IMR-90 (cell line): ENCODE data around the gene RARS2. TPM values are rescaled to one million over a fixed set of nuclear protein-coding genes. Genes with fewer than 3 reads are reported as not detected.

Experiments
- ATAC-seq: fragments of 200-7000 bp; cut with Tn5 transposase; 2 replicates; pipeline ENCODE4 v1.9.1; 2020; ENCODE audit warnings: low read depth, mild to moderate bottlenecking, moderate library complexity
- BruUV-seq: library from RNA; stranded (reverse); fragments of 400-500 nt; replicated peaks from 2 replicates; lab custom pipeline; 2021; lab: Mats Ljungman, UMichigan
- CTCF ChIA-PET: fragments of 300-600 bp; formaldehyde crosslinking; extraction: SDS; loops from one replicate; lab custom pipeline; 2021; ENCODE audit warnings: antibody characterized with exemption; lab: Yijun Ruan, JAX
- POLR2A ChIA-PET: fragments of 300-600 bp; sonication (Branson Sonifier 250); formaldehyde crosslinking; loops from one replicate; lab custom pipeline; 2022; ENCODE audit warnings: antibody characterized with exemption; ENCODE audit not compliant: unreplicated experiment; lab: Charles Lee
- DNase-seq: peaks from one replicate; pipeline ENCODE4 v3.0.0; 2013
- H2AFZ ChIP-seq: replicated peaks from 2 replicates; pipeline ENCODE3; 2013; ENCODE audit warnings: low read length, mild to moderate bottlenecking; ENCODE audit not compliant: poor library complexity
- H2AK5ac ChIP-seq: 2 replicates; pipeline ENCODE4 v1.6.1; 2013; ENCODE audit warnings: low read depth, low read length, inconsistent platforms
- H2AK9ac ChIP-seq: replicated peaks from 2 replicates; pipeline ENCODE3; 2013; ENCODE audit warnings: mild to moderate bottlenecking, low read depth, low read length, moderate library complexity; ENCODE audit not compliant: poor library complexity
- H2BK120ac ChIP-seq: 2 replicates; pipeline ENCODE4 v1.6.1; 2013; ENCODE audit warnings: low read depth, low read length, inconsistent platforms
- H2BK15ac ChIP-seq: 3 replicates; pipeline ENCODE4 v1.6.1; 2013; ENCODE audit warnings: low read depth, low read length, inconsistent platforms
- H2BK20ac ChIP-seq: 2 replicates; pipeline ENCODE4 v1.6.1; 2013; ENCODE audit warnings: low read depth, mild to moderate bottlenecking, inconsistent platforms, low read length, moderate library complexity
- H2BK5ac ChIP-seq: 2 replicates; pipeline ENCODE4 v1.6.1; 2013; ENCODE audit warnings: mild to moderate bottlenecking, low read depth, low read length, inconsistent platforms; ENCODE audit not compliant: poor library complexity, severe bottlenecking
- H3K14ac ChIP-seq: replicated peaks from 2 replicates; pipeline ENCODE4 v1.6.1; 2013; ENCODE audit warnings: low read depth, low read length, inconsistent platforms
- H3K18ac ChIP-seq: 2 replicates; pipeline ENCODE4 v1.6.1; 2013; ENCODE audit warnings: low read depth, low read length, control low read depth
- H3K23ac ChIP-seq: 2 replicates; pipeline ENCODE4 v1.6.1; 2013; ENCODE audit warnings: low read depth, low read length, inconsistent platforms
- H3K27ac ChIP-seq: 2 replicates; pipeline ENCODE4 v1.5.1; 2013; ENCODE audit warnings: mild to moderate bottlenecking, control low read depth, low read length; ENCODE audit not compliant: insufficient read depth
- H3K27me3 ChIP-seq: 2 replicates; pipeline ENCODE4 v1.6.1; 2013; ENCODE audit warnings: low read length; ENCODE audit not compliant: control insufficient read depth, insufficient read depth
- H3K36me3 ChIP-seq: 2 replicates; pipeline ENCODE4 v1.6.1; 2013; ENCODE audit warnings: low read length, mixed read lengths; ENCODE audit not compliant: control insufficient read depth, insufficient read depth
- H3K4ac ChIP-seq: 2 replicates; pipeline ENCODE4 v1.6.1; 2013; ENCODE audit warnings: low read depth, low read length, inconsistent platforms
- H3K4me1 ChIP-seq: 2 replicates; pipeline ENCODE4 v1.6.1; 2013; ENCODE audit warnings: low read length, mixed read lengths; ENCODE audit not compliant: control insufficient read depth, insufficient read depth
- H3K4me2 ChIP-seq: 2 replicates; pipeline ENCODE4 v1.6.1; 2013; ENCODE audit warnings: low read depth, mild to moderate bottlenecking, control low read depth, low read length, moderate library complexity
- H3K4me3 ChIP-seq: 2 replicates; pipeline ENCODE4 v1.5.1; 2013; ENCODE audit warnings: low read depth, mild to moderate bottlenecking, control low read depth, low read length, moderate library complexity; ENCODE audit not compliant: insufficient read depth
- H3K56ac ChIP-seq: 2 replicates; pipeline ENCODE4 v1.6.1; 2013; ENCODE audit warnings: low read length, inconsistent platforms; ENCODE audit not compliant: insufficient read depth; ENCODE audit errors: extremely low read depth
- H3K79me1 ChIP-seq, 2 experiments: 2 replicates each; pipeline ENCODE4 v1.6.1; 2013; ENCODE audit warnings: low read length in 2 of 2, inconsistent platforms in 1 of 2, low read depth in 1 of 2
- H3K9ac ChIP-seq: 2 replicates; pipeline ENCODE4 v1.6.1; 2013; ENCODE audit warnings: low read depth, low read length, control low read depth
- H3K9me1 ChIP-seq: 2 replicates; pipeline ENCODE4 v1.6.1; 2013; ENCODE audit warnings: low read length, inconsistent platforms; ENCODE audit not compliant: insufficient read depth
- H3K9me3 ChIP-seq: 2 replicates; pipeline ENCODE4 v1.6.1; 2013; ENCODE audit warnings: low read length; ENCODE audit not compliant: control insufficient read depth, insufficient read depth
- H4K20me1 ChIP-seq: 2 replicates; pipeline ENCODE4 v1.6.1; 2013; ENCODE audit warnings: low read length, inconsistent platforms; ENCODE audit not compliant: insufficient read depth
- H4K5ac ChIP-seq: 2 replicates; pipeline ENCODE4 v1.6.1; 2013; ENCODE audit warnings: mild to moderate bottlenecking, low read depth, low read length, control low read depth
- H4K8ac ChIP-seq, 2 experiments: 2 replicates each; pipeline ENCODE4 v1.6.1; 2013; ENCODE audit warnings: low read depth in 2 of 2, low read length in 2 of 2, control low read depth in 1 of 2, inconsistent platforms in 1 of 2
- H4K91ac ChIP-seq: 2 replicates; pipeline ENCODE4 v1.6.1; 2013; ENCODE audit warnings: low read depth, low read length, inconsistent platforms; ENCODE audit not compliant: insufficient read depth
- MXI1 ChIP-seq: IDR thresholded peaks from 2 replicates; pipeline ENCODE4 v1.6.1; 2012; ENCODE audit warnings: low read depth, mild to moderate bottlenecking, low read length, moderate library complexity, borderline replicate concordance
- RAD21 ChIP-seq: IDR thresholded peaks from 2 replicates; pipeline ENCODE4 v1.6.1; 2012; ENCODE audit warnings: low read length, improper control_type of control experiment
- WGBS, 2 experiments: methylation state at CpG; one replicate each; pipeline versions ENCODE4 v1.1.5 to v1.1.7; 2013; ENCODE audit warnings: missing lambda C conversion rate in 2 of 2; ENCODE audit not compliant: insufficient read length in 1 of 2; ENCODE audit errors: extremely low coverage in 2 of 2; 5-methylcytosine and 5-hydroxymethylcytosine counted together
- dilution Hi-C: fragments of 300-500 bp; cut with HindIII; formaldehyde crosslinking; loops from one replicate; pipeline ENCODE4 v1.14.3; 2018; ENCODE audit warnings: low sequenced_read_pairs; ENCODE audit not compliant: unreplicated experiment
- in situ Hi-C: fragments of 300-500 bp; cut with MboI; formaldehyde crosslinking; loops from 3 replicates; pipeline ENCODE4 v1.14.3; 2019; ENCODE audit warnings: low sequenced_read_pairs, inconsistent platforms, mixed read lengths
- intact Hi-C: fragments of 100-400 bp; cut with micrococcal nuclease; formaldehyde crosslinking; loops from 2 replicates; pipeline ENCODE4 v1.10.0; 2022
- polyA plus RNA-seq, 3 experiments: library from polyadenylated mRNA; depleted of rRNA; stranded (reverse); fragments of >200 nt; gene quantifications; 2 replicates each; pipeline ENCODE4 v1.2.3, GENCODE V29; 2012; ENCODE audit warnings: low replicate concordance in 1 of 3
- total RNA-seq: library from RNA; depleted of rRNA; stranded (reverse); fragments of >200 nt; gene quantifications from 2 replicates; pipeline ENCODE4 v1.2.3, GENCODE V29; 2012

Gene RARS2
- total and polyA plus RNA-seq, 2 of the 4 experiments (the other 2 are of a cell fraction) = 19.9 to 33.0 TPM

GRCh38 chr6:87639373-87639772 is 49.6 kb upstream of the RARS2 start:
- H4K8ac ChIP-seq = no peak overlapping the region
- dilution Hi-C loops (no loop called here), in situ Hi-C loops (no loop called here), intact Hi-C loops (no loop called here)
- H3K9me1 ChIP-seq = peaks cover 3% of the 10 kb centered on the region; the same call in 1 of the 2 replicates
- H2AK5ac ChIP-seq = no peak overlapping the region
- DNase-seq = no peak
- H2AFZ ChIP-seq = no peak overlapping the region
- H3K4me3 ChIP-seq = no peak overlapping the region
- no peaks in the 10 kb centered on the region for H3K27me3 ChIP-seq
- no peak overlapping the region for H2BK120ac ChIP-seq
- peaks cover 5% of the 10 kb centered on the region for H3K36me3 ChIP-seq
- ChIA-PET CTCF (no interaction called here), POLR2A (no interaction called here)
- no peak overlapping the region for H3K4me2 ChIP-seq
- H4K91ac ChIP-seq = no peak overlapping the region
- no peak overlapping the region for H3K23ac ChIP-seq
- TF ChIP-seq RAD21 (no peak), MXI1 (no peak)
- no peak overlapping the region for H3K9ac ChIP-seq
- H3K79me1 ChIP-seq = no peaks in the 10 kb centered on the region
- ATAC-seq = no peak
- no TSS peak for BruUV-seq
- H3K18ac ChIP-seq = no peak overlapping the region
- H2BK15ac ChIP-seq = no peak overlapping the region
- H4K20me1 ChIP-seq = no peaks in the 10 kb centered on the region
- no peak overlapping the region for H2BK5ac ChIP-seq
- no peak overlapping the region for H2BK20ac ChIP-seq
- H4K5ac ChIP-seq = no peak overlapping the region
- H3K56ac ChIP-seq = no peak overlapping the region
- H3K4ac ChIP-seq = no peak overlapping the region
- no peak overlapping the region for H3K27ac ChIP-seq
- whole genome bisulfite sequencing, 2 experiments = no CpG with 5 or more reads among the region's 4 CpGs
- no peak overlapping the region for H3K14ac ChIP-seq
- no peaks in the 10 kb centered on the region for H3K9me3 ChIP-seq
- peak overlapping the region; percentile 13 for H2AK9ac ChIP-seq
- no peaks in the 10 kb centered on the region for H3K4me1 ChIP-seq
